Measurements from ENCODE around the gene ZFP92.

DNA sequence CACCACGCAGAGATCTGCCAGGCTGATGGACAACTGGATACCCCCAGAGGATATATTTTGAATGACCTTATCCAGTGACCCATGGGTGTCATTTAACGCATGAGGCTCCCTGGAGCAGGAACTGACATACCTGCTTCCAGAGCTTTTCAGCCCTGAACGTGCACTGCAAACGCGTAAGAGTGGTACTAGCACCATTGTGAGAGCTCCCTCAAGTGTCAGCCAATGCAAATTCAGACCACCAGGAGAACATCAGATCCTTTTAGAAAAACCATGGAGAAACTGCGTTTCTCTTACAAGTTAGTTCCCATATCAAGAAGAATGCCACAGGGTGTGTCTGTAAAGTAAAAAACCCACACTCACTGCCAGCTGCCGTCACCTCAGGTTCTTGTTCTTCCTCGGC lies 27.3 kb downstream of the ZFP92 start:
- TF ChIP-seq, protein P1, sequence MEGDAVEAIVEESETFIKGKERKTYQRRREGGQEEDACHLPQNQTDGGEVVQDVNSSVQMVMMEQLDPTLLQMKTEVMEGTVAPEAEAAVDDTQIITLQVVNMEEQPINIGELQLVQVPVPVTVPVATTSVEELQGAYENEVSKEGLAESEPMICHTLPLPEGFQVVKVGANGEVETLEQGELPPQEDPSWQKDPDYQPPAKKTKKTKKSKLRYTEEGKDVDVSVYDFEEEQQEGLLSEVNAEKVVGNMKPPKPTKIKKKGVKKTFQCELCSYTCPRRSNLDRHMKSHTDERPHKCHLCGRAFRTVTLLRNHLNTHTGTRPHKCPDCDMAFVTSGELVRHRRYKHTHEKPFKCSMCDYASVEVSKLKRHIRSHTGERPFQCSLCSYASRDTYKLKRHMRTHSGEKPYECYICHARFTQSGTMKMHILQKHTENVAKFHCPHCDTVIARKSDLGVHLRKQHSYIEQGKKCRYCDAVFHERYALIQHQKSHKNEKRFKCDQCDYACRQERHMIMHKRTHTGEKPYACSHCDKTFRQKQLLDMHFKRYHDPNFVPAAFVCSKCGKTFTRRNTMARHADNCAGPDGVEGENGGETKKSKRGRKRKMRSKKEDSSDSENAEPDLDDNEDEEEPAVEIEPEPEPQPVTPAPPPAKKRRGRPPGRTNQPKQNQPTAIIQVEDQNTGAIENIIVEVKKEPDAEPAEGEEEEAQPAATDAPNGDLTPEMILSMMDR (IDR thresholded peaks at IDR 0.05 in 2 of 3, conservative IDR thresholded peaks at IDR 0.05 in 1 of 3; ENCODE audit: control insufficient read depth in 2 of 3, extremely low read depth in 1 of 3, insufficient read depth in 1 of 3, low read depth in 3 of 3, low read length in 3 of 3): no peak
- no peak for TF ChIP-seq CREB1 (IDR thresholded peaks at IDR 0.05; ENCODE audit: low read depth)
- TF ChIP-seq POLR2AphosphoS5 (IDR thresholded peaks at IDR 0.05; ENCODE audit: low read length): no peak
- TF ChIP-seq, protein P2, sequence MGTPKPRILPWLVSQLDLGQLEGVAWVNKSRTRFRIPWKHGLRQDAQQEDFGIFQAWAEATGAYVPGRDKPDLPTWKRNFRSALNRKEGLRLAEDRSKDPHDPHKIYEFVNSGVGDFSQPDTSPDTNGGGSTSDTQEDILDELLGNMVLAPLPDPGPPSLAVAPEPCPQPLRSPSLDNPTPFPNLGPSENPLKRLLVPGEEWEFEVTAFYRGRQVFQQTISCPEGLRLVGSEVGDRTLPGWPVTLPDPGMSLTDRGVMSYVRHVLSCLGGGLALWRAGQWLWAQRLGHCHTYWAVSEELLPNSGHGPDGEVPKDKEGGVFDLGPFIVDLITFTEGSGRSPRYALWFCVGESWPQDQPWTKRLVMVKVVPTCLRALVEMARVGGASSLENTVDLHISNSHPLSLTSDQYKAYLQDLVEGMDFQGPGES (IDR thresholded peaks at IDR 0.05): no peak
- no peak for TF ChIP-seq ETV6 (conservative IDR thresholded peaks at IDR 0.05 in 1 of 2, IDR thresholded peaks at IDR 0.05 in 1 of 2; ENCODE audit: borderline replicate concordance in 1 of 2, low read depth in 1 of 2)
- TF ChIP-seq JUND (IDR thresholded peaks at IDR 0.05; ENCODE audit: low read depth, low read length): no peak
- TF ChIP-seq SP1 (IDR thresholded peaks at IDR 0.05; ENCODE audit: low read depth, low read length): no peak
